Measurements from ENCODE around the gene RIMS4. TPM values are rescaled to one million over a fixed set of nuclear protein-coding genes. Genes with fewer than 3 reads are reported as not detected.

The RIMS4 gene
- total RNA-seq, 1 donor from 2014 or later: 7.5 TPM

DNA sequence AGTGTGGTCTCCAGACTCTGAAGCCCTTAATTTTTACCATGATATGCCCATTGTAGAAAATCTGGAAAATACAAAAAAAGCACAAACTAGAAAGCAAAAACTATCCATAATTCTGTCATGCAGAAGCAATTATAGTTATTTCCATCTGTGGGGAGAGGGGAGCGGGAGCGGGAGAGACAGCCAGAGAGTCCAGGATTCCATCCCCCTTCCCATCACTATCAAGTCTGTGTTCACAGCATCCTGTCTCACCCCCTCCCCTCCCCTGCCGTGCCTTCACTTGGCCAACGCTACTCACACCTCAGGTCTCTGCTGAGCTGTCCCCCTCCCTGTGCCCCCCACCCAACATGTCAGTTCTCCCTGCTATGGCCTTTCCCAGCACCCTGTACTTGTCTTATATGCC, 14.5 kb downstream of the RIMS4 start:
- no peaks in the 10 kb centered on the region for H3K9me3 Mint-ChIP-seq
- H3K4me3 Mint-ChIP-seq: no peak overlapping the region
- peaks cover 18% of the 10 kb centered on the region for H3K4me1 Mint-ChIP-seq (ENCODE audit: unreplicated experiment)
- H3K36me3 Mint-ChIP-seq: no peaks in the 10 kb centered on the region
- TF ChIP-seq, protein P1, sequence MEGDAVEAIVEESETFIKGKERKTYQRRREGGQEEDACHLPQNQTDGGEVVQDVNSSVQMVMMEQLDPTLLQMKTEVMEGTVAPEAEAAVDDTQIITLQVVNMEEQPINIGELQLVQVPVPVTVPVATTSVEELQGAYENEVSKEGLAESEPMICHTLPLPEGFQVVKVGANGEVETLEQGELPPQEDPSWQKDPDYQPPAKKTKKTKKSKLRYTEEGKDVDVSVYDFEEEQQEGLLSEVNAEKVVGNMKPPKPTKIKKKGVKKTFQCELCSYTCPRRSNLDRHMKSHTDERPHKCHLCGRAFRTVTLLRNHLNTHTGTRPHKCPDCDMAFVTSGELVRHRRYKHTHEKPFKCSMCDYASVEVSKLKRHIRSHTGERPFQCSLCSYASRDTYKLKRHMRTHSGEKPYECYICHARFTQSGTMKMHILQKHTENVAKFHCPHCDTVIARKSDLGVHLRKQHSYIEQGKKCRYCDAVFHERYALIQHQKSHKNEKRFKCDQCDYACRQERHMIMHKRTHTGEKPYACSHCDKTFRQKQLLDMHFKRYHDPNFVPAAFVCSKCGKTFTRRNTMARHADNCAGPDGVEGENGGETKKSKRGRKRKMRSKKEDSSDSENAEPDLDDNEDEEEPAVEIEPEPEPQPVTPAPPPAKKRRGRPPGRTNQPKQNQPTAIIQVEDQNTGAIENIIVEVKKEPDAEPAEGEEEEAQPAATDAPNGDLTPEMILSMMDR (conservative IDR thresholded peaks at IDR 0.05): no peak
- peaks cover 3% of the 10 kb centered on the region for H3K27me3 Mint-ChIP-seq
- H3K27ac Mint-ChIP-seq: no peak overlapping the region
- DNase-seq (ENCODE audit: extremely low spot score, unreplicated experiment): no peak

DNA sequence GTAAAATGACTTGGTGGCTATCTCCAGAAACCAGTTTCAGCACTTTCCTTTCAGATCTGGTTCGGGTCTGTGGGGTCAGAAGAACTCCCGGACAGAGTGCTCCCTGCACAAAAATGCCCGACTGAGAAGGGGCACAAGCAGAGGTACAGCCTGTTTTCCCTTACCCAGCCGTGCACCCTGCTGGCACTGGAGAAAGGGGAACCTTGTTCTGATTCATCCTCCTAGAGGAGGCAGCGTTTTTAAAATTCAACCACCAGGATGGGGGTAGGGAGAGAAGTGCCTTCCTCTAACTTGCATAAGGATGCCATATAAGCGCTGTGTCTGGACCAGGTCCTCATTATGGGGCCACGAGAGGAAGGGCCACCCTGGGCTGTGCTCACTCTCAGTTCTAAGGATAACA, 17.6 kb downstream of the RIMS4 start:
- TF ChIP-seq, protein P1 (conservative IDR thresholded peaks at IDR 0.05): no peak

DNA sequence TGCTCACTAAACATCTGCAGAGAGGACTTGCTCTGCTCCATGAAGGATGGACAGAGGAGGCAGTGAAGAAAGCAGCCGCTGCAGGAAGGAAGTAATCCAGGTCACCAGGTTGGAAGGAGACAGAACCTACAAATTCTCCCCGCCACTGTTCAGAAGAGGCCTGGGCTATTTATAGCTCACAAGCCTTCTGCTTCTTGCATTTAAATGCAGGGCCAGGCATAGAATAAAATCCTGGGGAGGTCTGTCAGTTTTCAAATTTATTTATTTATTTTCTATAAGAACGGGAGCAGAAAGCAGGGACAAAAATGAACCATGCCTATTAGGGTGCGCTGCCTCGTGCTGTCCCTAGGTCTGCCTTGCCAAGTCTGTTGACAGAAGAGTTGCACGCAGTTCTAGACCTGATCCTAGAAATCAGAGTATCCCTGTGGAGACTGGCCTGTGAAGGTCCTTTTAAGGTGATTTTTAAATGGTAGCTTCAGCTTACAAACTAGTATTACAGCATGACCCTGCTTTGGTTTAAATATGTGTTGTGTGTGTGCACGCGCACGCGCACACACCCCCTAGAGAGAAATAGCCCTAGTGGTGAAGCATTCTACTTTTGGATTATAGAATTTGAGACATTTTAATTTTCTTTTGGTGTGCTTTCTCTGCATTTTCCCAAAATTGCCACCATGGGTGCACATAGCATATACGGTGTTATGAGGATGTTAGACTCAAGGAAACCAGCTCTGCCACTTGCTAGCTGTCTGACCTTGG, 19.5 kb downstream of the RIMS4 start:
- TF ChIP-seq, protein P1 (conservative IDR thresholded peaks at IDR 0.05): no peak
- H3K4me1 Mint-ChIP-seq (ENCODE audit: unreplicated experiment): peaks cover 11% of the 10 kb centered on the region
- no peak overlapping the region for H3K27ac Mint-ChIP-seq
- no peak overlapping the region for H3K4me3 Mint-ChIP-seq
- DNase-seq (ENCODE audit: extremely low spot score, unreplicated experiment): no peak
- no peaks in the 10 kb centered on the region for H3K9me3 Mint-ChIP-seq
- no peaks in the 10 kb centered on the region for H3K36me3 Mint-ChIP-seq
- H3K27me3 Mint-ChIP-seq: peaks cover 3% of the 10 kb centered on the region

More for the DNA sequence above, 17.6 kb downstream of the RIMS4 start:
- H3K27me3 Mint-ChIP-seq: peaks cover 3% of the 10 kb centered on the region
- no peak for DNase-seq (ENCODE audit: extremely low spot score, unreplicated experiment)
- no peak overlapping the region for H3K4me3 Mint-ChIP-seq
- no peaks in the 10 kb centered on the region for H3K9me3 Mint-ChIP-seq
- peaks cover 17% of the 10 kb centered on the region for H3K4me1 Mint-ChIP-seq (ENCODE audit: unreplicated experiment)
- no peaks in the 10 kb centered on the region for H3K36me3 Mint-ChIP-seq
- no peak overlapping the region for H3K27ac Mint-ChIP-seq

DNA sequence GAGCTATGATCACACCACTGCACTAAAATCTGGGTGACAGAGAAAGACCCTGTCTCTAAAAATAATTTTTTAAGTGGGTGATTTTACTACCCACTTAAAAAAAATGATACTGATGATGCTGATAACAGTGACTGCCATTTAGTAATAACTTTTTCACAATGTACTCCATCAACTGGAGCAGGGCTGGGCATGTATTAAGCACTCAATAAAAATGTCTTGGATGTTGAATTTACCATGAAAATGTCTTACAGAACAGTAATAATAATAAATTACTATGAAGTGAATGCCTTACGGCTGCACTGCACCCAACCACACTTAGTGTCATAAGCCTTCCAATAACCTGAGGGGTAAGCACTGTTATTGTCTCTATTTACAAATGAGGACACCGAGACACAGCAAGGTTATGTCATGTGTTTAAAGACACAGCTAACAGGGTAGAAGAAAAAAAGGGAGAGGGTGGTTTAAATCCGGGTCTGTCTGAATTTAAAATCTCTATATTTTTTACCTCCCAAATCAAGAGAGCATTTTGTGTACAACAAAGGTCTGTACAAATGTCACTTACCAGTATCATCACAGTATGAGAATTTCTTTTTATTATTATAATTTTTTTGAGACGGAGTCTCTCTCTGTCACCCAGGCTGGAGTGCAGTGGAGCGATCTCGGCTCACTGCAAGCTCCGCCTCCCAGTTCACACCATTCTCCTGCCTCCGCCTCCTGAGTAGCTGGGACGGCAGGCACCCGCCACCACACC, 21.5 kb downstream of the RIMS4 start:
- Mint-ChIP-seq H3K9me3 (no peaks in the 10 kb centered on the region), H3K4me1 (ENCODE audit: unreplicated experiment) (peaks cover 6% of the 10 kb centered on the region), H3K27me3 (peaks cover 10% of the 10 kb centered on the region)

DNA sequence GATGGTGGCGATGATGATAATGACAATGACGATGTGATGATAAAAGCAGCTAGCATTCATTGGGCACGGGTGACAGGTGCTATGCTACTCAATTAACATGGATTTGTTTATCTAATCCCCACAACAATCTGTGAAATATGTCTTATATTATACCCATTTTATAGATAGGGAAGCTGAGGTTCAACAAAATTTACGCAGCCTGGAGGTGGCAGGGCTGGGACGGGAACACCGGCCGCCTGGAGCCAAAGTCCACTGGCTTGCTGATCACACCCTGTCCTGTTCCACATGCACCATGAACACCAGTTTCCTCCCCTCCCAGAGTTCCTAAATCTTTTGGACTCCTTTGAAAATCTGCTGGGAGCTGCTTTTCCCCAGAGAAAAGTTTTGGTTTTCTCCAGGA, 23.0 kb downstream of the RIMS4 start:
- Mint-ChIP-seq H3K4me1 (ENCODE audit: unreplicated experiment) (peaks cover 6% of the 10 kb centered on the region), H3K27me3 (peaks cover 11% of the 10 kb centered on the region), H3K9me3 (no peaks in the 10 kb centered on the region), H3K36me3 (no peaks in the 10 kb centered on the region), H3K27ac (no peak overlapping the region), H3K4me3 (no peak overlapping the region)
- TF ChIP-seq, protein P1 (conservative IDR thresholded peaks at IDR 0.05): no peak
- no peak for DNase-seq (ENCODE audit: extremely low spot score, unreplicated experiment)

More for the DNA sequence above, 21.5 kb downstream of the RIMS4 start:
- TF ChIP-seq, protein P1 (conservative IDR thresholded peaks at IDR 0.05): no peak
- no peak for DNase-seq (ENCODE audit: extremely low spot score, unreplicated experiment)
- H3K27ac Mint-ChIP-seq: no peak overlapping the region
- H3K4me3 Mint-ChIP-seq: no peak overlapping the region
- no peaks in the 10 kb centered on the region for H3K36me3 Mint-ChIP-seq

Measured in type B pancreatic cell (in vitro differentiated cells).